Measurements from ENCODE around the gene OR52I2. TPM values are rescaled to one million over a fixed set of nuclear protein-coding genes. Genes with fewer than 3 reads are reported as not detected.

OR52I2 gene
- total RNA-seq (ENCODE audit: unreplicated experiment) = 0.49 TPM
- long read RNA-seq = 0 reads

DNA sequence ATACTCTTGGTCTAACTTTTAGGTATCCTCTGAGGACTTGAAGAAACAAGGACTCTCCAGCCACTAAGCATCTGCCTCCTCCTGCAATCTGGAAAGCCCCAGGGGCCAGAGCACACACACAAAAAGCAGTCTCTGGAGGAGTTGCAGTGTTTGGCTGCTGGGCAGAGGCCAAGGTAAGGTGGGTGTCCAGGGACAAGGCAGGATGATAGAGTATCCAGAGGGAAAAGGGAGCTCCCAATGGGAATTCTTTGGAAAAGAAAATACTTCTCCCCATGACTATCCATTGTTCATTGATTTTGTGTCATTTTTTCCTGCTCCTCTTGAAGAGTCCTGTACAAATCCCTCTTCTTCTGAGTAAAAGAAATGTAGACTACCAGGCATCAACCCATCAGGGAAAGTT lies at the start of gene OR52I2:
OR52I2 (plus strand) TSS at position 301 of the 400 bp plus-strand sequence.
- no peak for DNase-seq
- no peak within 1 kb of the TSS for H3K4me3 Mint-ChIP-seq (ENCODE audit: unreplicated experiment)
- no peak within 1 kb of the TSS for H3K27ac Mint-ChIP-seq (ENCODE audit: unreplicated experiment)
- H3K9me3 Mint-ChIP-seq (ENCODE audit: unreplicated experiment) = no peaks in the 10 kb centered on the region
- no peaks in the 10 kb centered on the region for H3K36me3 Mint-ChIP-seq (ENCODE audit: unreplicated experiment)
- no peaks in the 10 kb centered on the region for H3K27me3 Mint-ChIP-seq (ENCODE audit: unreplicated experiment)
- TF ChIP-seq CTCF (IDR thresholded peaks at IDR 0.05; ENCODE audit: partially characterized antibody, unreplicated experiment) = no peak
- H3K4me1 Mint-ChIP-seq (ENCODE audit: low read depth, unreplicated experiment) = no peaks in the 10 kb centered on the region

DNA sequence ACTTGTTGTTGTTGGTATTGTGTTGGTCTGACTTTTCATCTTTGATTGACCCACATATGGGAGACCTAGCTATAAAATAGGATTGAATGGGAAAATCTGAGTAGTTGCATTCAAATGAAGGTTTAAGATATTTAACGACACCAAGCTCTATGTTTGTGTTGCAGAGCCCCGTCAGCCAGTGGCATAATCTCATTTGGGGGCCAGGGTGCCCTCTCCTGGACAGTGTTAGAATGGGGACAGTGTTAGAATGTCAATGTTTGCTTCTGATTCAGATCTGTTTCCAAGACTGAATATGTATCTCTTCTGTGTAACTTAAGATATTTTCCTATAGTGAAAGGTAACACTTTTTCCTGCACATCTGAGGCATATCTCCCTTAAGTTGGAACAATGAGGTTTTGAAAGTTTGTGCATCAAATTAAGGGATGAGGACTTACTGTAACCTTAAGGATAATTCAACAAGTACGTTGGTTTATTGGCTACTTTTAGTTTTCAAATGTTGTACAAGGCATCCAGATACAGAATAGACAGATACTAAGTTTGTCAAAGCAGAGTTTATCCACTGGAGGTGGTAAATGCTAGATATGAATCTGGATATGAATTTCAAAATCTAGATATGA lies 41.8 kb upstream of the OR52I2 start:
- H3K9me3 Mint-ChIP-seq (ENCODE audit: unreplicated experiment) = peaks cover 2% of the 10 kb centered on the region
- H3K36me3 Mint-ChIP-seq (ENCODE audit: unreplicated experiment) = no peaks in the 10 kb centered on the region
- no peak overlapping the region for H3K27ac Mint-ChIP-seq (ENCODE audit: unreplicated experiment)
- no peak overlapping the region for H3K4me3 Mint-ChIP-seq (ENCODE audit: unreplicated experiment)
- peak; percentile 57 for TF ChIP-seq CTCF (IDR thresholded peaks at IDR 0.05; ENCODE audit: partially characterized antibody, unreplicated experiment)
- H3K4me1 Mint-ChIP-seq (ENCODE audit: low read depth, unreplicated experiment) = no peaks in the 10 kb centered on the region
- peaks cover 1% of the 10 kb centered on the region for H3K27me3 Mint-ChIP-seq (ENCODE audit: unreplicated experiment)
- DNase-seq = peak; percentile 66

DNA sequence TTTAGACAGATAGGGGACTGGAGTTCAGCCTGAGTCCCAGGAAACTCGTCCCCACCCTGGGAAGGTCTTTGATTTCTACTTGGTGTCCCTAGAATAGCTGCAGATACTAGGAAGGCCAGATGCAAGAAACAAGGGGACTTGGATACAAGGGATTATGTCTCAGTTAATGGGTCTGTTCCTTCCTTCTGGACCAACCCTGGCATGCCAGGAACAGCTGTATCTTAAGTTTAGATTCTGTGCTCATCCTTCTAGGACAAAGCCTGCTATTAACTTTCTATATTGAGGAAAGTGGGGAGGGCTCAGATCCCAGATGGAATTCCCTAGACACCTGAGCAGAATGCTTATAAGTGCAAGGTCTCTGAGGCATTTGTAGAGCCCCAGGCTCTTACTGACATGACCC lies 40.5 kb upstream of the OR52I2 start:
- no peaks in the 10 kb centered on the region for H3K36me3 Mint-ChIP-seq (ENCODE audit: unreplicated experiment)
- no peak for DNase-seq
- no peak overlapping the region for H3K27ac Mint-ChIP-seq (ENCODE audit: unreplicated experiment)
- TF ChIP-seq CTCF (IDR thresholded peaks at IDR 0.05; ENCODE audit: partially characterized antibody, unreplicated experiment) = no peak
- no peak overlapping the region for H3K4me3 Mint-ChIP-seq (ENCODE audit: unreplicated experiment)
- H3K27me3 Mint-ChIP-seq (ENCODE audit: unreplicated experiment) = peaks cover 1% of the 10 kb centered on the region
- H3K9me3 Mint-ChIP-seq (ENCODE audit: unreplicated experiment) = no peaks in the 10 kb centered on the region
- H3K4me1 Mint-ChIP-seq (ENCODE audit: low read depth, unreplicated experiment) = no peaks in the 10 kb centered on the region

DNA sequence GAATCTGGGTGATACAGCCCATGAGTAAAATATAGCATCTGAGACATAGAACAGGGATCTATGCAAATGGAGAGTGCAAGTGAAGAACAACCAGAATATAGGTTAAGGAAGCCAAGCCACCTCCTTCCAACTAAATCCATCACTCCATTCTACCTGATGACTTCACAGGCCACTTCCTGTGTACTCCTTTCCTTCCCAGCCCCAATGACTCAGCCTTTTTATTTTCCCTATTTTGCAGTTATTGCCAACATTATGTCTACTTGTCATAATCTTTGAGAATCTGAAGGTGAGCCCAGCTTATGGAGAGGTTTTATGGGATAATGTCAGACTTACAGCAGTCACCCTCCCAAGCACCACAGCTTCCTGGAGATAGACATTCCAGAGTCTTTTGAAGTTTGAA lies 38.0 kb upstream of the OR52I2 start:
- H3K4me3 Mint-ChIP-seq (ENCODE audit: unreplicated experiment) = no peak overlapping the region

More for the DNA sequence above, 38.0 kb upstream of the OR52I2 start:
- no peak for DNase-seq
- no peak for TF ChIP-seq CTCF (IDR thresholded peaks at IDR 0.05; ENCODE audit: partially characterized antibody, unreplicated experiment)
- H3K27ac Mint-ChIP-seq (ENCODE audit: unreplicated experiment) = no peak overlapping the region
- H3K27me3 Mint-ChIP-seq (ENCODE audit: unreplicated experiment) = peaks cover 1% of the 10 kb centered on the region
- H3K4me1 Mint-ChIP-seq (ENCODE audit: low read depth, unreplicated experiment) = no peaks in the 10 kb centered on the region
- H3K36me3 Mint-ChIP-seq (ENCODE audit: unreplicated experiment) = no peaks in the 10 kb centered on the region
- no peaks in the 10 kb centered on the region for H3K9me3 Mint-ChIP-seq (ENCODE audit: unreplicated experiment)

Measured in glutamatergic neuron (in vitro differentiated cells).